GM21381 (cell line): ENCODE measurements around the gene PTGDS.
"Not testable (repeated sequence)": the region's sequence is repeated elsewhere in the genome, so short reads cannot be mapped to it uniquely, and the experiment has no call there.

Experiments used
- ATAC-seq: cut with Tn5 transposase; IDR thresholded peaks from one replicate; pipeline ENCODE4 v1.9.1; 2021; ENCODE audit warnings: mild to moderate bottlenecking, moderate library complexity; ENCODE audit not compliant: unreplicated experiment

PTGDS gene

DNA sequence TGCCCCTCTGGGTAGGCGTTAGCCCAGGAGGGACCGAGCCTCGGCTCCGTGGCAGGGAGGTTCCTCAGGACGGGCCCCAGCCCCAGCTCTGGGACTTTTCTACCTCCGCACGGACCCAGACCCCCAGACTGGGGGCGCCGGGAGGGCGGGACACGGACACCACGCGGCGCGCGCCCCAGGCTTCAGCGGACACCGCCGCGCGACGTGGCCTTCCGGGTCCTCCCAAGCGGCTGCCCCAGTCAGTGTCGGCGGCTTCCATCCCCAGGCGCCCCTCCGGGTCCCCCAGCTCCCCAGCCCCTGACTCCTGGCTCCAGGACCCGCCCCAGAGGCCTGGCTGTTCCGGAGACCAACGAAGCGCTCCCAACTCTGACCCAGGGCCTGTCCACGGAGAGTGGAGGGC lies 8.5 kb downstream of the PTGDS start:
- ATAC-seq, result no peak

DNA sequence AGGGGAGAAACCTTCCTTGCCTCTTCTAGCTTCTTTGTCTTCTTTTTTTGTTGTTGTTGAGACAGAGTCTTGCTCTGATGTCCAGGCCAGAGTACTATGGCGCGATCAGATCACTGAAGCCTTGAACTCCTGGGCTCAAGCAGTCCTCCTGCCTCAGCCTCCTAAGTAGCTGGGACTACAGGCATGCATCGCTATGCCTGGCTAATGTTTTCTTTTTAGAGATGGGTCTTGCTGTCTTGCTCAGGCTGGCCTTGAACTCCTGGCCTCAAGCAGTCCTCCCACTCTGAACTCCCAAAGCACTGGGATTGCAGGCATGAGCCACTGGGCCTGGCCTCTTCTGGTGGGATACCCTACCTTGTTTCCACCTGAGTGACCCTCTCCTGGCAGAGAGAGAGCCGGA lies 11.6 kb downstream of the PTGDS start:
- no peak for ATAC-seq

GRCh38 chr9:136990242-136990911 lies 13.1 kb downstream of the PTGDS start:
- ATAC-seq, result no peak

DNA sequence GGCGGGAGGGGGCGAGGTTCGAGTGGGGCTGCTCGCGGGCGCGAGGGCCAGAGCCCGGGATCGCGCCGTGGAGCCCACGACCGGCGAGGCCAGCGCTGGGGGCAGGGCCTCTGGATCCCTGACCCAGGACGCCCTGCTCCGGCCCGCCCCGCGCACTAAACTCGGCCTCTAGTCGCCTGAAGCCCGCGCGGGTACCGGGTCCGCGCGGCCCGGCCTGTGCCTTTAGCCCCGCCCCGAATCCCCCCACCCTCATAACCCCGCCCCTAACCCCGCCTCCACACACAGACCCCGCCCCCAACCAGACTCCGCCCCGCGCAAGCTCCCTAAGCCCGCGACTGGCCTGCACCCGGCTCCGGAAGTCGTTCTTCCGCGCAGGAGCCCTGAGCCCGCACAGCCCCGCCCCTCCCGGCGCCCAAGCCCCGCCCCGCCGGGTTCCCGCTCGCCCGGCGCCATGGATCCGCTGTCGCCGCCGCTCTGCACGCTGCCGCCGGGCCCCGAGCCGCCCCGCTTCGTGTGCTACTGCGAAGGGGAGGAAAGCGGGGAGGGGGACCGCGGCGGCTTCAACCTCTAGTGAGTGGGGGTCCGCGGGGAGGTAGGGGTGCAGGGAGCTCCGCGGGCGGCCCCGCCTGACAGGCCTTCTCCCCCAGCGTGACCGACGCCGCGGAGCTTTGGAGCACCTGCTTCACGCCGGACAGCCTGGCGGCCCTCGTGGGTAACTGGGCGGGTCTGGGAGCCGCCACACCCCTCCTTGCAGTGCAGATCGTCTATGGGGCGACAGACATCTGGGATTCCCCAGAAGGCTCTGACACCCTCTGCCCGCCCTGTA lies 14.9 kb downstream of the PTGDS start, which contains the start of gene PAXX:
Gene PAXX, plus strand, starts transcription at position 430 of the 826 bp plus-strand sequence. Its CDS starts 22 bp downstream, at position 452.
- ATAC-seq, result peak; percentile 78

GRCh38 chr9:136992819-136993369 lies 15.6 kb downstream of the PTGDS start:
- no peak for ATAC-seq

DNA sequence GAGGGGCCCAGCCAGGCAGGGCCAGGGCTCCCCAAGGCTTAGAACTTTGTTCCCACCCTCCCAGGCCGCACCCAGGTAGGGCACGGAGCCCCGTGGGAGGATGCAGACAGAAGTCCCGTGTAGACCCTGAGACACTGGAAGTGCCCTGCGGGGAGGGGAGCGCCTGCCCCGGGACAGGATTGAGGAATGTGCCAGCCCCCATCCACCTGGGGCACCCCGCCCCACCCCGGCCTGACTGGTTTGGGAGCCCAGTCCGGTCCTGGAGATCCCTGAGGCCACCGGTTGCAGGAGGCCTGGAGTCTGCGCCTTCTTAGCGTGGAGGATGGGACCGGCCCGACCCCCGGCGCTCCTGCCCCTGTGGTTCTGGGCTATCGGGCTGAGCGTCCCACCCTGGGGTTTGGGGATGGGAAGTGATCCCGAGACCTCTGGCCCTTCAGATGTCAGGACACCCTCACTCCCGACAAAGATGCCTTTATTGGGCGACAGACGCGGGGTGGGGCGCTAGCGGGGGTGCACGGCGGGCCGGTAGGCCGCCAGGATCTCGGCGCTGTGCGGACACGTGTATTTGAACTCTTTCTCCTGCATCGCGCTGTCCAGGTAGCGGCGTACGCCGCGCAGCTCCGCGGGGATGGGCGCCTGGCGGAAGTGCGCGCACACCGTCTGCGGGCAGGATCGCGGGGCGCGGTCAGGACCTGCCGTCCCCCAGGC lies 17.0 kb downstream of the PTGDS start:
- ATAC-seq, result no peak

DNA sequence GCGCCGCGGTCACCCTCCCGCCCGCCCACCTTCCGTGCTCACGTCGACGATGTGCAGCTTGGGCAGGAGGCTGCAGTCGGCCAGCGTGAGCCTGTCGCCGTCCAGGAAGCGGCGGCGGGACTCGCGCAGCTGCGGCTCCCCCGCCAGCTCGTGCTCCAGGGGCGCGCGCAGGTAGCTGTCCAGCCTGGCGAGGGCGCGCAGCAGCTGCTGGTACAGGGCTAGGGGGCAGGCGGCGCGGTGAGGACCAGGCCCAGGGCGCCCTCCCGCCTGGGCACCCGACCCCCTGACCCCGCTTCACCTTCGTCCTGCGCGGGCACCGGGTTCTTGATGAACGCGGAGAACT lies 17.6 kb downstream of the PTGDS start:
- ATAC-seq, result no peak

DNA sequence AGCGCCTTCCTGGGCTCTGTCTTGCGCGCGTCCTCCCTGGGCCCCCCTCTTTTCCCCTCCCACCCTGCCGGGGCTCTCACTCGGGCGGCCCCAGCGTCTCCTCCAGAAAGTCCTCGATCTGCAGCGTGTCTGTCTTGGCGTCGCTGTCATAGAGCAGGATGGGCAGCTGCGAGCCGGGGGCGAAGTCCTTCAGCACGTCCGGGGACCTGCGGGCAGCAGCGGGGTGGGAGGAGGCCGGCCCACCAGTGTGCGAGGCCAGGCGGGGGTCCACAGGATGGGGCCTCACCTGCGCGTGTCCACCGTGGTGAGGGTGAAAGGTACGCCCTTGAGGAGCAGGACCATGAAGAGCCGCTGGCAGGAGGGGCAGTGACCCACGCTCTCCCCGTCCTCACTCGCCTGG lies 18.1 kb downstream of the PTGDS start:
- ATAC-seq, result no peak

GRCh38 chr9:136995772-136996311 lies 18.5 kb downstream of the PTGDS start:
- ATAC-seq, result no peak

DNA sequence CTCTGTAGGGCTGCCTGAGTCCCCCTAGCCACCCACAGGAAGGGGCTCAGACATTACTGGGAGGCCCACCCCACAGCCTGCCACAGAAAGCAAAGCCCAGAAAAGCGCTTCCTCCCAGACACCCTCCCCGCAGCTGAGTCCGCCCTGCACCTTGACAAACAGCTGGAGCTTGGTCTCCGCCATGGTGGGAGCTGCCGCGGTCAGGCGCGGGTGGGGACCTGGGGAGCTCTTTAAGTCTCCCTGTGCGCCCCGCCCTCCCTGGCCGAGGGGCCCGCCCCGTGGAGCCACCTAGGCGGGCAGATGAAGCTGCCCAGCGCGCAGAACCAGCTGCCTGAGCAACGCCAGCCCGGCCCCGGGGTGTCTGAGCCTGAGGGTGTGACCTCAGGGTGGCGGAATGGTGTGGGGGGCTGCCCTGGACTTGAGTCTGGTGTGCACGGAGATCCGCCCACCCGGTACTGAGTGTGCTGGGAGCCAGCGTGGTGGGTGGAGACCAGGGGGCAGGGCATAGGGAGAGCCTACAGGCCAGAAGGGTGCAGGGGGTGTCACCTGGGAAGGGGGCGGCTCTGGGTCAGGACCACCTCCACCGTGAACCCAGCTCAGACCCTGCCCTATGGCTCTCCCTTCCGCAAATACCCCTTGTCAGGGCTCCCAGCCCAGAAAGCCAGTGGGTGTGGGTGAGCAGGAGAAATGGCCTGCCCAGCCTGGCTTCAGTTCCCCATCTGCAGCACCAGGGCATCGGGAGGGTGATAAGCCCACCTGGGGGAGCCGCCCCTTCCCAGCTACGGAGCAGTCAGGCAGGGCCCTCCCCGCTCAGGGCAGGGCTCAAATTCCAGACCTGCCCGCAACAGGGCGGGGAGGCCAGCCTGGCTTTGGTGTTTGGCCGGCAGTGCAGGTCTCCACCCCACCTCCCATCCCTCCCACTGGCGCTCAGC lies 19.3 kb downstream of the PTGDS start, which contains the start of gene CLIC3:
Gene CLIC3, minus strand, starts transcription at position 208 of the 932 bp plus-strand sequence. Its CDS starts 25 bp downstream, at position 183.
- no peak for ATAC-seq

- no peak for ATAC-seq
These were observed 20.1 kb downstream of the PTGDS start for GRCh38 chr9:136997371-136997770.

DNA sequence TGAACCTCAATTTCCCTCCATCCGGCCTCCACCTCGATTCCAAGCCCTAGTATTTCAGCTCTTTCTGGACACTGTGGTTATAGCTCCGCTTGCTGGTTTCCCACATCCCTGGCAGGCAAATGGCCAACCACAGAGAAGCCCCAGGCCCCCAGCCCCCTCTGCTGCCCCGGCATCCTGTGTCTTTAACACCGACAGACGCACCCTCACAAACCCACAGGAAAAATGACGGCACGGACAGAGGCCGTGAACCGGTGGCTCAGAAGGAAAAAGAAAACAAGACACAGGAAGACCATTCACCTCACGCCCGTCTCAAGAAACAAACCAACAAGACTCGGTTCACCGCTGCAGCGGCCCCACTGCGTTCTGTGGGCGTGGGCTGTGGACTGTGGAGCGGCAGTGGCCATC lies 20.5 kb downstream of the PTGDS start:
- ATAC-seq, result no peak

- peak; percentile 81 for ATAC-seq
These were observed 23.1 kb downstream of the PTGDS start for GRCh38 chr9:137000177-137000930.

GRCh38 chr9:137001857-137002645 lies 24.7 kb downstream of the PTGDS start:
- ATAC-seq, result no peak

GRCh38 chr9:137002646-137003041 lies 25.3 kb downstream of the PTGDS start:
- no peak for ATAC-seq

- not testable (repeated sequence) for ATAC-seq
These were observed 27.0 kb downstream of the PTGDS start for GRCh38 chr9:137004285-137004684.

- ATAC-seq, result no peak
These were observed 29.1 kb downstream of the PTGDS start for GRCh38 chr9:137006116-137007003.
